HEK293 (cell line): ENCODE measurements around the gene SHLD1.

Source experiments
- CTCF ChIA-PET: fragments of 350-600 bp; formaldehyde crosslinking; extraction: SDS; loops from one replicate; lab custom pipeline; 2021; ENCODE audit warnings: antibody characterized with exemption; lab: Yijun Ruan, JAX
- POLR2A ChIA-PET: fragments of 300-600 bp; formaldehyde crosslinking; extraction: SDS; loops from one replicate; lab custom pipeline; 2020; ENCODE audit warnings: antibody characterized with exemption, inconsistent platforms; lab: Yijun Ruan, JAX
- H3K27ac ChIP-seq: fragments of 200-500 bp; sonication (Bioruptor generic); 2 replicates; pipeline ENCODE4 v1.5.1; 2014; ENCODE audit warnings: low read depth, low read length, control low read depth, inconsistent platforms; ENCODE audit errors: extremely low read depth
- H3K36me3 ChIP-seq, 2 experiments: fragments of 200-500 bp in 1 of 2; sonication (Bioruptor generic) in 1 of 2; 1 replicate in 1 of 2; 2 replicates in 1 of 2; pipeline ENCODE4 v1.5.1; 2014 to 2017; ENCODE audit warnings: inconsistent platforms in 2 of 2, low read length in 2 of 2; ENCODE audit not compliant: control insufficient read depth in 2 of 2, insufficient read depth in 1 of 2
- H3K4me1 ChIP-seq: fragments of 200-500 bp; sonication (Bioruptor generic); 2 replicates; pipeline ENCODE4 v1.5.1; 2014; ENCODE audit warnings: mild to moderate bottlenecking, low read length, inconsistent platforms; ENCODE audit not compliant: control insufficient read depth, insufficient read depth
- H3K4me3 ChIP-seq: 2 replicates; pipeline ENCODE4 v1.5.1; 2011; ENCODE audit warnings: low read depth, mild to moderate bottlenecking, control low read depth, low read length, moderate library complexity
- H3K9me3 ChIP-seq: fragments of 200-500 bp; sonication (Bioruptor generic); 2 replicates; pipeline ENCODE4 v1.5.1; 2014; ENCODE audit warnings: low read depth, low read length, inconsistent platforms; ENCODE audit not compliant: control insufficient read depth, insufficient read depth
- KLF1 ChIP-seq: fragments of 450-650 bp; formaldehyde crosslinking; IDR thresholded peaks from 2 replicates; pipeline ENCODE4 v1.5.1; 2016; ENCODE audit warnings: missing biosample characterization, missing genetic modification characterization
- KLF16 ChIP-seq: fragments of 450-650 bp; formaldehyde crosslinking; IDR thresholded peaks from 2 replicates; pipeline ENCODE4 v1.5.1; 2017; ENCODE audit warnings: missing biosample characterization, missing genetic modification characterization
- KLF8 ChIP-seq: fragments of 450-650 bp; formaldehyde crosslinking; IDR thresholded peaks from 2 replicates; pipeline ENCODE4 v1.5.1; 2016; ENCODE audit warnings: missing biosample characterization, missing genetic modification characterization
- TRIM28 ChIP-seq: IDR thresholded peaks from 2 replicates; pipeline ENCODE4 v1.6.1; 2011; ENCODE audit warnings: low read length, control low read depth, borderline replicate concordance
- YY1 ChIP-seq: fragments of 450-650 bp; formaldehyde crosslinking; IDR thresholded peaks from 2 replicates; pipeline ENCODE4 v1.5.1; 2018; ENCODE audit warnings: missing biosample characterization, missing genetic modification characterization
- ZBTB48 ChIP-seq: fragments of 450-650 bp; formaldehyde crosslinking; IDR thresholded peaks from 2 replicates; pipeline ENCODE4 v1.5.1; 2016; ENCODE audit warnings: missing biosample characterization, missing genetic modification characterization
- ZFP3 ChIP-seq: fragments of 450-650 bp; formaldehyde crosslinking; IDR thresholded peaks from 2 replicates; pipeline ENCODE4 v1.5.1; 2016; ENCODE audit warnings: low read depth, missing biosample characterization, missing genetic modification characterization
- ZFP37 ChIP-seq: fragments of 450-650 bp; formaldehyde crosslinking; IDR thresholded peaks from 2 replicates; pipeline ENCODE4 v1.5.1; 2016; ENCODE audit warnings: missing biosample characterization, missing genetic modification characterization
- ZNF114 ChIP-seq: fragments of 450-650 bp; formaldehyde crosslinking; IDR thresholded peaks from 2 replicates; pipeline ENCODE4 v1.5.0; 2017; ENCODE audit warnings: missing biosample characterization, missing genetic modification characterization
- ZNF121 ChIP-seq: fragments of 450-650 bp; formaldehyde crosslinking; IDR thresholded peaks from 2 replicates; pipeline ENCODE4 v1.5.1; 2016; ENCODE audit warnings: missing biosample characterization, missing genetic modification characterization
- ZNF140 ChIP-seq: fragments of 450-650 bp; formaldehyde crosslinking; IDR thresholded peaks from 2 replicates; pipeline ENCODE4 v1.5.1; 2016; ENCODE audit warnings: missing biosample characterization, missing genetic modification characterization
- ZNF157 ChIP-seq: fragments of 450-650 bp; formaldehyde crosslinking; IDR thresholded peaks from 2 replicates; pipeline ENCODE4 v1.5.1; 2016; ENCODE audit warnings: missing biosample characterization, missing genetic modification characterization
- ZNF19 ChIP-seq: fragments of 450-650 bp; formaldehyde crosslinking; IDR thresholded peaks from 2 replicates; pipeline ENCODE4; 2016; ENCODE audit warnings: missing biosample characterization, missing genetic modification characterization, low read depth
- ZNF211 ChIP-seq: fragments of 450-650 bp; formaldehyde crosslinking; IDR thresholded peaks from 2 replicates; pipeline ENCODE4 v1.5.1; 2016; ENCODE audit warnings: low read depth, missing biosample characterization, missing genetic modification characterization
- ZNF223 ChIP-seq: fragments of 450-650 bp; formaldehyde crosslinking; IDR thresholded peaks from 2 replicates; pipeline ENCODE4 v1.5.1; 2016; ENCODE audit warnings: missing biosample characterization, missing genetic modification characterization
- ZNF426 ChIP-seq: fragments of 450-650 bp; formaldehyde crosslinking; IDR thresholded peaks from 2 replicates; pipeline ENCODE4 v1.5.1; 2017; ENCODE audit warnings: missing biosample characterization, missing genetic modification characterization, mild to moderate bottlenecking, inconsistent platforms, moderate library complexity
- ZNF514 ChIP-seq: fragments of 450-650 bp; formaldehyde crosslinking; IDR thresholded peaks from 2 replicates; pipeline ENCODE4 v1.5.1; 2016; ENCODE audit warnings: missing biosample characterization, missing genetic modification characterization
- ZNF549 ChIP-seq: fragments of 450-650 bp; IDR thresholded peaks from 2 replicates; pipeline ENCODE4 v1.5.1; 2018; ENCODE audit warnings: missing biosample characterization, missing genetic modification characterization, mild to moderate bottlenecking, inconsistent platforms, moderate library complexity
- ZNF558 ChIP-seq: fragments of 450-650 bp; formaldehyde crosslinking; IDR thresholded peaks from 2 replicates; pipeline ENCODE4 v1.5.1; 2016; ENCODE audit warnings: missing biosample characterization, missing genetic modification characterization
- ZNF600 ChIP-seq: fragments of 450-650 bp; formaldehyde crosslinking; IDR thresholded peaks from 2 replicates; pipeline ENCODE4 v1.5.1; 2016; ENCODE audit warnings: missing biosample characterization, missing genetic modification characterization
- ZNF623 ChIP-seq: fragments of 450-650 bp; formaldehyde crosslinking; IDR thresholded peaks from 2 replicates; pipeline ENCODE4 v1.5.1; 2016; ENCODE audit warnings: missing biosample characterization, missing genetic modification characterization
- ZNF624 ChIP-seq: fragments of 450-650 bp; formaldehyde crosslinking; IDR thresholded peaks from 2 replicates; pipeline ENCODE4 v1.5.1; 2017; ENCODE audit warnings: missing biosample characterization, missing genetic modification characterization
- ZNF645 ChIP-seq: fragments of 450-650 bp; formaldehyde crosslinking; IDR thresholded peaks from 2 replicates; pipeline ENCODE4; 2016; ENCODE audit warnings: missing biosample characterization, missing genetic modification characterization
- ZNF837 ChIP-seq: fragments of 450-650 bp; formaldehyde crosslinking; IDR thresholded peaks from 2 replicates; pipeline ENCODE4 v1.5.1; 2016; ENCODE audit warnings: missing biosample characterization, missing genetic modification characterization
- ZSCAN18 ChIP-seq: fragments of 450-650 bp; formaldehyde crosslinking; IDR thresholded peaks from 2 replicates; pipeline ENCODE4 v1.5.1; 2016; ENCODE audit warnings: missing biosample characterization, missing genetic modification characterization
- ZSCAN23 ChIP-seq: fragments of 450-650 bp; formaldehyde crosslinking; IDR thresholded peaks from 2 replicates; pipeline ENCODE4 v1.5.1; 2016; ENCODE audit warnings: missing biosample characterization, missing genetic modification characterization
- TF ChIP-seq, protein P1 (sequence below): sonication (generic); formaldehyde crosslinking; IDR thresholded peaks from 2 replicates; pipeline ENCODE4 v1.8.1; 2022; ENCODE audit warnings: mild to moderate bottlenecking, moderate library complexity, missing genetic modification reagents

SHLD1 gene

GRCh38 chr20:5881703-5882102 lies 131.5 kb downstream of the SHLD1 start (continued):
- TF ChIP-seq YY1 (no peak), ZNF624 (tag by site-specific recombination) (no peak), ZNF223 (tag by site-specific recombination) (no peak), ZNF645 (tag by site-specific recombination) (no peak), ZNF114 (no peak), ZNF558 (tag by site-specific recombination) (no peak), ZFP37 (tag by site-specific recombination) (no peak), ZNF623 (no peak), ZNF426 (tag by site-specific recombination) (no peak), ZNF514 (no peak), KLF1 (tag by site-specific recombination) (no peak)

DNA sequence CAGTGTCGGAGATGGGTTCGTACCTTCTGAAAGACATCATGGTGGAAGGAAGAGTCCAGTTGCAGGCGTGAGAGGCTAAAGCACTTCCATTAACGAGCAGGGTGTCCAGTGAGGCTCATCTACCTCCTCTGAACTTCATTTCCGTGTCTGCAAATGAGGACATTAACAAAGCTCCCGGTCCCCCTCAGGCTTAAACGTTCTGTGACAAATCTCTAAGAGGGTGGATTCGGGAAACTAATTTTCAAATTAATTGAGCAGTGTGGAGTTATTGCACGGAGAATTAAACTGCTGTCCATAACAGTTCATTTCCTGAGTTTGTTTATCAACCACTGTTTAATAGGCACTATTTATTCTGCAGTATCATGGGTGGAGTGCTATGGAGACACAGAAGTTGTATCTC lies 132.0 kb downstream of the SHLD1 start:
- Histone ChIP-seq H3K4me3 (no peak overlapping the region), H3K9me3 (no peaks in the 10 kb centered on the region), H3K36me3 (no peaks in the 10 kb centered on the region), H3K4me1 (no peaks in the 10 kb centered on the region), H3K27ac (no peak overlapping the region)
- ChIA-PET POLR2A (no interaction called here), CTCF (interaction anchor here (0.5 to 0.8 kb wide), 3 partner anchors 15 to 98 kb away, joined by 4 read pairs; no protein-coding TSS in a partner anchor)
- TF ChIP-seq ZNF549 (tag by site-specific recombination) (no peak), KLF8 (tag by site-specific recombination) (no peak), ZNF211 (no peak), ZNF140 (tag by site-specific recombination) (no peak), ZNF121 (no peak), ZBTB48 (tag by site-specific recombination) (no peak), ZSCAN23 (tag by site-specific recombination) (no peak), TRIM28 (no peak), ZNF837 (tag by site-specific recombination) (no peak), ZNF157 (no peak), ZFP3 (tag by site-specific recombination) (no peak), ZSCAN18 (tag by site-specific recombination) (no peak), ZNF19 (tag by site-specific recombination) (no peak), ZNF600 (tag by site-specific recombination) (no peak), KLF16 (tag by site-specific recombination) (no peak)
- TF ChIP-seq, protein P1, sequence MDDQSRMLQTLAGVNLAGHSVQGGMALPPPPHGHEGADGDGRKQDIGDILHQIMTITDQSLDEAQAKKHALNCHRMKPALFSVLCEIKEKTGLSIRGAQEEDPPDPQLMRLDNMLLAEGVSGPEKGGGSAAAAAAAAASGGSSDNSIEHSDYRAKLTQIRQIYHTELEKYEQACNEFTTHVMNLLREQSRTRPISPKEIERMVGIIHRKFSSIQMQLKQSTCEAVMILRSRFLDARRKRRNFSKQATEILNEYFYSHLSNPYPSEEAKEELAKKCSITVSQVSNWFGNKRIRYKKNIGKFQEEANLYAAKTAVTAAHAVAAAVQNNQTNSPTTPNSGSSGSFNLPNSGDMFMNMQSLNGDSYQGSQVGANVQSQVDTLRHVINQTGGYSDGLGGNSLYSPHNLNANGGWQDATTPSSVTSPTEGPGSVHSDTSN (CRISPR knock-in tag), result no peak
